Measurements from ENCODE around the gene SPHK2. TPM values are rescaled to one million over a fixed set of nuclear protein-coding genes. Genes with fewer than 3 reads are reported as not detected.

SPHK2 gene
- total RNA-seq, 2 experiments from 2014 or later = 14.1 to 15.3 TPM

DNA sequence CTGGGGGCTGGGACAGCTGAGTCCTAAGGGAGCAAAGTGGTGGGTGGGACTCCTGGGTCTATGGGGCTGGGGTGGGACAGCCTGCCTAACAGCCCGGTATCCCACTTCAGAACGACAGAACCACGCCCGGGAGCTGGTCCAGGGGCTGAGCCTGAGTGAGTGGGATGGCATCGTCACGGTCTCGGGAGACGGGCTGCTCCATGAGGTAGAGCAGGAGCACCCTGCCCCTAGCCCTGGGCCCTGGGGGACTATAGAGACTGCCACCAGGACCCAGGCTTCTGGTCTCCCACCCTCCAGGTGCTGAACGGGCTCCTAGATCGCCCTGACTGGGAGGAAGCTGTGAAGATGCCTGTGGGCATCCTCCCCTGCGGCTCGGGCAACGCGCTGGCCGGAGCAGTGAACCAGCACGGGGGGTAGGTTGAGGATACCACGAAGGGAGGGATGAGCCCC is 8.6 kb downstream of the SPHK2 start:
- no peaks in the 10 kb centered on the region for H3K9me3 Mint-ChIP-seq
- ChIA-PET CTCF (no interaction called here), POLR2A (interaction anchor here (1.1 to 5.0 kb wide), 3 partner anchors 9 to 17 kb away, joined by 4 to 33 read pairs (median 7); partner anchors contain the start of genes DBP, RPL18 and SPHK2)
- ATAC-seq (ENCODE audit: poor library complexity) = no peak
- no peak overlapping the region for H3K27ac ChIP-seq (ENCODE audit: low read depth in 1 of 2, low read length in 2 of 2)
- intact Hi-C loops (cut with DNase I, micrococcal nuclease) = loop anchor here in 1 of 2 experiments (10.0 kb wide), 1 partner anchor 367 kb away; the partner anchor contains the start of genes GYS1 and RUVBL2
- no peak overlapping the region for H3K27ac Mint-ChIP-seq
- no peak overlapping the region for H3K4me3 ChIP-seq (ENCODE audit: low read length)
- H3K27me3 Mint-ChIP-seq = no peaks in the 10 kb centered on the region
- no peak for TF ChIP-seq CTCF (IDR thresholded peaks at IDR 0.05)
- no peak overlapping the region for H3K4me3 Mint-ChIP-seq
- H3K36me3 ChIP-seq (ENCODE audit: insufficient read depth, low read length) = peaks cover 44% of the 10 kb centered on the region
- DNase-seq = peak in 2 of 14 experiments; percentile 6 to 36
- H3K4me1 ChIP-seq (ENCODE audit: insufficient read depth, low read length) = peaks cover 46% of the 10 kb centered on the region
- peaks cover 39% of the 10 kb centered on the region for H3K4me1 Mint-ChIP-seq (ENCODE audit: low read depth)
- H3K9me3 ChIP-seq (ENCODE audit: control insufficient read depth in 1 of 2, insufficient read depth in 1 of 2, low read length in 2 of 2) = no peaks in the 10 kb centered on the region
- no peaks in the 10 kb centered on the region for H3K27me3 ChIP-seq (ENCODE audit: control insufficient read depth in 1 of 2, insufficient read depth in 2 of 2, low read length in 2 of 2)
- H3K36me3 Mint-ChIP-seq (ENCODE audit: low read depth) = peaks cover 52% of the 10 kb centered on the region

DNA sequence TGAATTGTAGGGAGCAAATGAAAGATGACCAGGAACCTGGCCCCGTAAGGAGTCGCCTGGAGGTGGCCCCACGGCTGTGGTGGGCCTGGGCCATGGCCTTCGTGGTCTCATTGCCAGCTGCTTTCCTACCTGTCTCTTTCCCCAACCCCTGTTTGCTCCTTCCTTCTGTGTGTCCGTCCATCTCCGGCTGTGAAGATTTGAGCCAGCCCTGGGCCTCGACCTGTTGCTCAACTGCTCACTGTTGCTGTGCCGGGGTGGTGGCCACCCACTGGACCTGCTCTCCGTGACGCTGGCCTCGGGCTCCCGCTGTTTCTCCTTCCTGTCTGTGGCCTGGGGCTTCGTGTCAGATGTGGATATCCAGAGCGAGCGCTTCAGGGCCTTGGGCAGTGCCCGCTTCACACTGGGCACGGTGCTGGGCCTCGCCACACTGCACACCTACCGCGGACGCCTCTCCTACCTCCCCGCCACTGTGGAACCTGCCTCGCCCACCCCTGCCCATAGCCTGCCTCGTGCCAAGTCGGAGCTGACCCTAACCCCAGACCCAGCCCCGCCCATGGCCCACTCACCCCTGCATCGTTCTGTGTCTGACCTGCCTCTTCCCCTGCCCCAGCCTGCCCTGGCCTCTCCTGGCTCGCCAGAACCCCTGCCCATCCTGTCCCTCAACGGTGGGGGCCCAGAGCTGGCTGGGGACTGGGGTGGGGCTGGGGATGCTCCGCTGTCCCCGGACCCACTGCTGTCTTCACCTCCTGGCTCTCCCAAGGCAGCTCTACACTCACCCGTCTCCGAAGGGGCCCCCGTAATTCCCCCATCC is 9.4 kb downstream of the SPHK2 start:
- Mint-ChIP-seq H3K27me3 (no peaks in the 10 kb centered on the region), H3K4me1 (ENCODE audit: low read depth) (peaks cover 39% of the 10 kb centered on the region), H3K4me3 (peak overlapping the region; percentile 38), H3K36me3 (ENCODE audit: low read depth) (peaks cover 54% of the 10 kb centered on the region), H3K27ac (no peak overlapping the region), H3K9me3 (no peaks in the 10 kb centered on the region)
- Histone ChIP-seq H3K4me1 (ENCODE audit: insufficient read depth, low read length) (peaks cover 46% of the 10 kb centered on the region), H3K36me3 (ENCODE audit: insufficient read depth, low read length) (peaks cover 52% of the 10 kb centered on the region), H3K9me3 (ENCODE audit: control insufficient read depth in 1 of 2, insufficient read depth in 1 of 2, low read length in 2 of 2) (no peaks in the 10 kb centered on the region), H3K4me3 (ENCODE audit: low read length) (no peak overlapping the region), H3K27ac (ENCODE audit: low read depth in 1 of 2, low read length in 2 of 2) (no peak overlapping the region), H3K27me3 (ENCODE audit: control insufficient read depth in 1 of 2, insufficient read depth in 2 of 2, low read length in 2 of 2) (no peaks in the 10 kb centered on the region)
- no peak for TF ChIP-seq CTCF (IDR thresholded peaks at IDR 0.05)
- ATAC-seq (ENCODE audit: poor library complexity) (no peak), DNase-seq (peak in 2 of 14 experiments; percentile 7 to 36)
- POLR2A ChIA-PET = interaction anchor here (1.1 to 5.0 kb wide), 4 partner anchors 9 to 17 kb away, joined by 5 to 33 read pairs (median 10); partner anchors contain the start of genes CA11, DBP, RPL18 and SPHK2
- CTCF ChIA-PET = no interaction called here
- intact Hi-C loops (cut with DNase I, micrococcal nuclease) = loop anchor here in 1 of 2 experiments (10.0 kb wide), 1 partner anchor 366 kb away; the partner anchor contains the start of genes GYS1 and RUVBL2

DNA sequence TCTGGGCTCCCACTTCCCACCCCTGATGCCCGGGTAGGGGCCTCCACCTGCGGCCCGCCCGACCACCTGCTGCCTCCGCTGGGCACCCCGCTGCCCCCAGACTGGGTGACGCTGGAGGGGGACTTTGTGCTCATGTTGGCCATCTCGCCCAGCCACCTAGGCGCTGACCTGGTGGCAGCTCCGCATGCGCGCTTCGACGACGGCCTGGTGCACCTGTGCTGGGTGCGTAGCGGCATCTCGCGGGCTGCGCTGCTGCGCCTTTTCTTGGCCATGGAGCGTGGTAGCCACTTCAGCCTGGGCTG is 9.9 kb downstream of the SPHK2 start:
- ChIA-PET POLR2A (interaction anchor here (1.1 to 5.0 kb wide), 3 partner anchors 9 to 16 kb away, joined by 5 to 33 read pairs (median 13); partner anchors contain the start of genes CA11, RPL18 and SPHK2), CTCF (no interaction called here)
- H3K27ac Mint-ChIP-seq = no peak overlapping the region
- no peak for ATAC-seq (ENCODE audit: poor library complexity)
- no peaks in the 10 kb centered on the region for H3K27me3 Mint-ChIP-seq
- H3K27me3 ChIP-seq (ENCODE audit: control insufficient read depth in 1 of 2, insufficient read depth in 2 of 2, low read length in 2 of 2) = no peaks in the 10 kb centered on the region
- no peak for TF ChIP-seq CTCF (IDR thresholded peaks at IDR 0.05)
- H3K36me3 Mint-ChIP-seq (ENCODE audit: low read depth) = peaks cover 53% of the 10 kb centered on the region
- no peak overlapping the region for H3K4me3 Mint-ChIP-seq
- peaks cover 46% of the 10 kb centered on the region for H3K4me1 ChIP-seq (ENCODE audit: insufficient read depth, low read length)
- intact Hi-C loops (cut with DNase I, micrococcal nuclease) = loop anchor here in 1 of 2 experiments (10.0 kb wide), 1 partner anchor 366 kb away; the partner anchor contains the start of genes GYS1 and RUVBL2
- peak in 1 of 14 experiments; percentile 8 for DNase-seq
- H3K4me3 ChIP-seq (ENCODE audit: low read length) = no peak overlapping the region
- peaks cover 38% of the 10 kb centered on the region for H3K4me1 Mint-ChIP-seq (ENCODE audit: low read depth)
- no peak overlapping the region for H3K27ac ChIP-seq (ENCODE audit: low read depth in 1 of 2, low read length in 2 of 2)
- H3K36me3 ChIP-seq (ENCODE audit: insufficient read depth, low read length) = peaks cover 53% of the 10 kb centered on the region
- no peaks in the 10 kb centered on the region for H3K9me3 ChIP-seq (ENCODE audit: control insufficient read depth in 1 of 2, insufficient read depth in 1 of 2, low read length in 2 of 2)
- H3K9me3 Mint-ChIP-seq = no peaks in the 10 kb centered on the region

Data from CD4-positive, alpha-beta T cell (primary cell).